ENCODE data around the gene TAS2R60.
"Not testable (repeated sequence)": the region's sequence is repeated elsewhere in the genome, so short reads cannot be mapped to it uniquely, and the experiment has no call there.

The TAS2R60 gene

GRCh38 chr7:143416565-143417149 is 26.6 kb upstream of the TAS2R60 start:
- Histone ChIP-seq H3K27ac (no peak overlapping the region), H4K20me1 (no peaks in the 10 kb centered on the region), H3K4me2 (peak overlapping the region in 6 of 11 experiments; percentile 41 to 68 (median 55); a peak in 9 of 22 replicates), H3K9me3 (replicated peaks in 1 of 11) (peaks cover 0 to 29% (median 8%) of the 10 kb centered on the region in 11 experiments; a peak in 14 of 22 replicates), H3K4me3 (no peak overlapping the region), H3K36me3 (peaks cover 0 to 10% (median 0%) of the 10 kb centered on the region in 11 experiments; a peak in 3 of 22 replicates), H3K9ac (no peak overlapping the region), H3K27me3 (no peaks in the 10 kb centered on the region), H3K4me1 (peaks cover 25 to 62% (median 43%) of the 10 kb centered on the region in 10 experiments)
- no peak for TF ChIP-seq Cebpa-rat (IDR thresholded peaks at IDR 0.05)

- H3K36me3 ChIP-seq: peaks cover 0 to 10% (median 0%) of the 10 kb centered on the region in 11 experiments; a peak in 3 of 22 replicates
- peaks cover 0 to 31% (median 10%) of the 10 kb centered on the region in 11 experiments; a peak in 14 of 22 replicates for H3K9me3 ChIP-seq (replicated peaks in 1 of 11)
- no peaks in the 10 kb centered on the region for H3K27me3 ChIP-seq
- H3K27ac ChIP-seq: no peak overlapping the region
- H3K4me3 ChIP-seq: no peak overlapping the region
- H3K9ac ChIP-seq: peak overlapping the region in 1 of 11 experiments; percentile 21; a peak in 3 of 22 replicates
- TF ChIP-seq Cebpa-rat (IDR thresholded peaks at IDR 0.05): no peak
- H4K20me1 ChIP-seq: no peaks in the 10 kb centered on the region
- peaks cover 12 to 50% (median 31%) of the 10 kb centered on the region in 10 experiments for H3K4me1 ChIP-seq
- peak overlapping the region in 4 of 11 experiments; percentile 23 to 55 (median 43); a peak in 6 of 22 replicates for H3K4me2 ChIP-seq
Measured at GRCh38 chr7:143417734-143418383, 25.4 kb upstream of the TAS2R60 start.

DNA sequence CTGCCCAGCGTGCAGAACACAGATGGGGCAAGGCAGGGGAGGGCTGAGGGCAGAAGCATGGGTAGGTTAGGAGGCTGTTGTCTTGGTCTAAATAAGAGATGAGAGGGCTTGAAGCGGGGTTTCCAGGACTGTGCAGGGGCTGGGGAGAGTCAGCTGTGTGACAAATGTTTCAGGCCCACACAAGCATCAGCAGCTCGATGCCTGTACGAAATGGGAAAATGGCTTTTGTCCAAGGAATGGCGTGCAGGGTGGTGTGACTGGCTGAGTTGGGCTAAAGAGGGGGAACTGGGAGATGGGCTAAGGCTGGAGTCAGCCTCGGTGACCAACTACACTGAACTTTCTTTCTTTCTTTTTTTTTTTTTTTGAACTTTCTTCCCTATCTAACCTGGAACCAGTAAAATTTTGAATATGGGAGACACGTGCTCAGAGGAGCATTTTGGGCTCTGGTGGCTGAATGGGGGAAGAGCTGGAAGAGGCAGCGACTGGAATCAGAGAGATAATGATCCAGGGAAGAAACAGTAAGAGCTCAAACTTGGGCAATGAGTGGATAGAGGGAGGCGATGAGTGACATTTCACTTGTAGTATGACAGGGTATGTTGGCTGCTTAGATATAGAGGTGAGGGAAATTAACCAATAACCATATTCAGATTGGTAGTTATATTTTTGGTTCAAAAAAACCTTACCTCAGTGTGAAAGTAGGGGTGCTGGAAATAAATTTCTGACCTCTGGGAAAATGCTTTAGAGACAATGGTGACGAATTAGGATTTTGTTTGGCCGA is 24.4 kb upstream of the TAS2R60 start:
- no peak overlapping the region for H3K27ac ChIP-seq
- H3K4me3 ChIP-seq: no peak overlapping the region
- H3K27me3 ChIP-seq: no peaks in the 10 kb centered on the region
- no peak overlapping the region for H3K9ac ChIP-seq
- TF ChIP-seq Cebpa-rat (IDR thresholded peaks at IDR 0.05): no peak
- H3K4me1 ChIP-seq: peaks cover 10 to 40% (median 21%) of the 10 kb centered on the region in 10 experiments
- peaks cover 0 to 32% (median 13%) of the 10 kb centered on the region in 11 experiments; a peak in 14 of 22 replicates for H3K9me3 ChIP-seq (replicated peaks in 1 of 11)
- H4K20me1 ChIP-seq: no peaks in the 10 kb centered on the region
- H3K36me3 ChIP-seq: peaks cover 0 to 10% (median 0%) of the 10 kb centered on the region in 11 experiments; a peak in 3 of 22 replicates
- H3K4me2 ChIP-seq: no peak overlapping the region

DNA sequence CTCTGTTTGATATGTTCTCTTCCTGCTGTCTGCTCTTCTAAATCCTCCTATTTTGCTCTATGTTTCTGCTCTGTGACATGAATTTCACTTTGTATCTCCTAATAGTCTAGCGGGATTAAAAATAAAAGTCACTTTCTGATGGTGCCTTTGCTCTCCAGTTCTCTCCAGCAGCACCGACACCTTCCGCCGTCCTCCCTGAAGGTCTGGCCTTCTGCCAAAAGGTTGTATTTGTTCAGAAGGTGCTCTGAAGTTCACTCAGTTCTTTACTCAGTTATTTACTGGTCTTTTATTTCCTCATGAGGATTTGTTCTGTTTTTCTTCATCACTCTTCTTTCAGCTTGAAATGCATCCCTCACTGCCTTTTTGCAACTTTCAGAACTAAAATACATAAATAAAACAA is 23.4 kb upstream of the TAS2R60 start:
- TF ChIP-seq Cebpa-rat (IDR thresholded peaks at IDR 0.05): no peak
- Histone ChIP-seq H3K27ac (no peak overlapping the region), H4K20me1 (no peaks in the 10 kb centered on the region)

DNA sequence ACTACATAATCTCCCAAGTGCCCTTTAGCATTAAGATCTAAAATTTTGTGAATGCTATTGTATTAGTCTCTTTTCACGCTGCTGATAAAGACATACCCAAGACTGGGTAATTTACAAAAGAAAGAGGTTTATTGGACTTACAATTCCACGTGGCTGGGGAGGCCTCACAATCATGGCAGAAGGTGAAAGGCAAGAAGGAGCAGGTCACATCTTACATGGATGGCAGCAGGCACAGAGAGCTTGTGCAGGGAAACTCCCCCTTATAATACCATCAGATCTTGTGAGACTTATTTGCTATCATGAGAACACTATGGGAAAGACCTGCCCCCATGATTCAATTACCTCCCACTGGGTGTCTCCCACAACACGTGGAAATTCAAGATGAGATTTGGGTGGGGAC is 22.6 kb upstream of the TAS2R60 start:
- H3K4me3 ChIP-seq, H3K27ac ChIP-seq, H3K36me3 ChIP-seq, H3K27me3 ChIP-seq, H4K20me1 ChIP-seq, H3K4me2 ChIP-seq, H3K9ac ChIP-seq: not testable (repeated sequence)
- peaks cover 8 to 23% (median 9%) of the 10 kb centered on the region in 10 experiments for H3K4me1 ChIP-seq
- peaks cover 0 to 32% (median 13%) of the 10 kb centered on the region in 11 experiments; a peak in 15 of 22 replicates for H3K9me3 ChIP-seq (replicated peaks in 1 of 11)

More for the DNA sequence above, 23.4 kb upstream of the TAS2R60 start:
- Histone ChIP-seq H3K4me1 (peaks cover 10 to 30% (median 13%) of the 10 kb centered on the region in 10 experiments), H3K36me3 (peaks cover 0 to 10% (median 0%) of the 10 kb centered on the region in 11 experiments; a peak in 3 of 22 replicates), H3K27me3 (no peaks in the 10 kb centered on the region), H3K9me3 (replicated peaks in 1 of 11) (peaks cover 0 to 32% (median 13%) of the 10 kb centered on the region in 11 experiments; a peak in 15 of 22 replicates), H3K4me3 (no peak overlapping the region), H3K9ac (no peak overlapping the region), H3K4me2 (no peak overlapping the region)

GRCh38 chr7:143422033-143422432 is 21.2 kb upstream of the TAS2R60 start:
- Histone ChIP-seq H3K4me3 (no peak overlapping the region), H3K4me1 (peaks cover 0 to 9% (median 0%) of the 10 kb centered on the region in 10 experiments; a peak in 8 of 20 replicates), H3K9ac (no peak overlapping the region), H3K4me2 (no peak overlapping the region), H4K20me1 (no peaks in the 10 kb centered on the region), H3K27me3 (no peaks in the 10 kb centered on the region), H3K27ac (no peak overlapping the region), H3K9me3 (replicated peaks in 1 of 11) (peaks cover 0 to 32% (median 13%) of the 10 kb centered on the region in 11 experiments; a peak in 15 of 22 replicates), H3K36me3 (peaks cover 0 to 10% (median 0%) of the 10 kb centered on the region in 11 experiments; a peak in 3 of 22 replicates)
- no peak for TF ChIP-seq Cebpa-rat (IDR thresholded peaks at IDR 0.05)

GRCh38 chr7:143424476-143424875 is 18.8 kb upstream of the TAS2R60 start:
- H3K4me2 ChIP-seq, H4K20me1 ChIP-seq, H3K27me3 ChIP-seq, H3K4me3 ChIP-seq, H3K4me1 ChIP-seq, H3K36me3 ChIP-seq, H3K27ac ChIP-seq, H3K9ac ChIP-seq: not testable (repeated sequence)
- H3K9me3 ChIP-seq (replicated peaks in 1 of 11): peaks cover 0 to 32% (median 13%) of the 10 kb centered on the region in 11 experiments; a peak in 15 of 22 replicates

GRCh38 chr7:143426479-143427142 is 16.6 kb upstream of the TAS2R60 start:
- Histone ChIP-seq H3K9me3 (replicated peaks in 1 of 11) (peaks cover 0 to 15% (median 5%) of the 10 kb centered on the region in 11 experiments; a peak in 11 of 22 replicates), H3K27ac (no peak overlapping the region), H3K4me1 (peaks cover 0 to 14% (median 0%) of the 10 kb centered on the region in 10 experiments; a peak in 6 of 20 replicates), H3K27me3 (no peaks in the 10 kb centered on the region), H3K9ac (no peak overlapping the region), H3K4me3 (no peak overlapping the region), H3K4me2 (no peak overlapping the region), H3K36me3 (no peaks in the 10 kb centered on the region; a peak in 2 of 22 replicates), H4K20me1 (no peaks in the 10 kb centered on the region)
- no peak for TF ChIP-seq Cebpa-rat (IDR thresholded peaks at IDR 0.05)
